Liver (tissue), 9 donors: Measurements from ENCODE around the gene AK5. TPM values are rescaled to one million over a fixed set of nuclear protein-coding genes. Genes with fewer than 3 reads are reported as not detected.

Experiments
- DNase-seq: peaks from one replicate; pipeline ENCODE4 v3.0.0-alpha.2; 2017; ENCODE audit warnings: low spot score
- H3K27ac ChIP-seq, 2 donors: one replicate each; pipeline ENCODE4 v1.7.0; 2013; ENCODE audit warnings: inconsistent platforms in 2 of 2, low read length in 2 of 2, control low read depth in 1 of 2, low read depth in 1 of 2, mild to moderate bottlenecking in 1 of 2
- H3K27me3 ChIP-seq, 4 donors: one replicate each; pipeline versions ENCODE4 v1.6.1 to v1.7.0; 2013; ENCODE audit warnings: low read length in 3 of 4, inconsistent platforms in 1 of 4, mild to moderate bottlenecking in 1 of 4, moderate library complexity in 1 of 4; ENCODE audit not compliant: control insufficient read depth in 4 of 4, insufficient read depth in 4 of 4
- H3K36me3 ChIP-seq, 4 donors: one replicate each; pipeline versions ENCODE4 v1.6.1 to v1.7.0; 2013; ENCODE audit warnings: low read length in 3 of 4, mild to moderate bottlenecking in 3 of 4, low read depth in 1 of 4, moderate library complexity in 1 of 4; ENCODE audit not compliant: control insufficient read depth in 4 of 4, insufficient read depth in 3 of 4
- H3K4me1 ChIP-seq, 4 donors: one replicate each; pipeline versions ENCODE4 v1.6.1 to v1.7.0; 2013; ENCODE audit warnings: low read length in 3 of 4, mild to moderate bottlenecking in 3 of 4, moderate library complexity in 1 of 4; ENCODE audit not compliant: control insufficient read depth in 4 of 4, insufficient read depth in 4 of 4
- H3K4me3 ChIP-seq, 3 donors: one replicate each; pipeline versions ENCODE4 v1.6.1 to v1.7.0; 2013; ENCODE audit warnings: low read length in 3 of 3, control low read depth in 1 of 3, low read depth in 1 of 3, mild to moderate bottlenecking in 1 of 3
- H3K9ac ChIP-seq, 2 donors: one replicate each; pipeline ENCODE4 v1.7.0; 2013; ENCODE audit warnings: low read length in 2 of 2, mild to moderate bottlenecking in 2 of 2, moderate library complexity in 2 of 2, control low read depth in 1 of 2, low read depth in 1 of 2
- H3K9me3 ChIP-seq, 4 donors: one replicate each; pipeline versions ENCODE4 v1.6.1 to v1.7.0; 2013; ENCODE audit warnings: low read length in 3 of 4; ENCODE audit not compliant: control insufficient read depth in 4 of 4
- CTCF ChIP-seq: fragments of 150-350 bp; IDR thresholded peaks from 2 replicates; pipeline ENCODE4 v1.5.1; 2017; ENCODE audit warnings: improper control_type of control experiment, low read depth, low read length; ENCODE audit not compliant: missing input control
- EGR1 ChIP-seq, 2 donors: IDR thresholded peaks; 2 replicates each; pipeline ENCODE4 v1.6.1; 2016 to 2018; ENCODE audit warnings: antibody characterized with exemption in 2 of 2, low read depth in 2 of 2
- FOXA1 ChIP-seq: IDR thresholded peaks from 2 replicates; pipeline ENCODE4 v1.6.1; 2016; ENCODE audit warnings: antibody characterized with exemption
- FOXA2 ChIP-seq: IDR thresholded peaks from 2 replicates; pipeline ENCODE4 v1.6.1; 2016; ENCODE audit warnings: antibody characterized with exemption
- GABPA ChIP-seq, 2 donors: IDR thresholded peaks in 1 of 2; conservative IDR thresholded peaks in 1 of 2; 2 replicates each; pipeline ENCODE4 v1.6.1; 2016; ENCODE audit warnings: antibody characterized with exemption in 2 of 2, mild to moderate bottlenecking in 1 of 2, moderate library complexity in 1 of 2
- HNF4A ChIP-seq, 2 donors: conservative IDR thresholded peaks; 2 replicates each; pipeline ENCODE4 v1.6.1; 2016; ENCODE audit warnings: antibody characterized with exemption in 2 of 2, mild to moderate bottlenecking in 2 of 2
- HNF4G ChIP-seq: IDR thresholded peaks from 2 replicates; pipeline ENCODE4 v1.6.1; 2016; ENCODE audit warnings: antibody characterized with exemption
- JUND ChIP-seq, 2 donors: IDR thresholded peaks; 2 replicates each; pipeline ENCODE4 v1.6.1; 2016; ENCODE audit warnings: antibody characterized with exemption in 2 of 2
- NR2F2 ChIP-seq: IDR thresholded peaks from 2 replicates; pipeline ENCODE4 v1.6.1; 2016; ENCODE audit warnings: antibody characterized with exemption
- RAD21 ChIP-seq, 2 donors: IDR thresholded peaks; 2 replicates each; pipeline ENCODE4 v1.6.1; 2016; ENCODE audit warnings: antibody characterized with exemption in 2 of 2, mild to moderate bottlenecking in 2 of 2
- REST ChIP-seq: IDR thresholded peaks from 2 replicates; pipeline ENCODE4 v1.6.1; 2016; ENCODE audit warnings: antibody characterized with exemption, mild to moderate bottlenecking
- RXRA ChIP-seq, 2 donors: IDR thresholded peaks; 2 replicates each; pipeline ENCODE4 v1.6.1; 2017 to 2018; ENCODE audit warnings: antibody characterized with exemption in 2 of 2, mild to moderate bottlenecking in 1 of 2
- SP1 ChIP-seq: IDR thresholded peaks from 2 replicates; pipeline ENCODE4 v1.6.1; 2018; ENCODE audit warnings: antibody characterized with exemption, mild to moderate bottlenecking
- TAF1 ChIP-seq: conservative IDR thresholded peaks from 2 replicates; pipeline ENCODE4 v1.6.1; 2016; ENCODE audit warnings: antibody characterized with exemption, mild to moderate bottlenecking
- YY1 ChIP-seq: IDR thresholded peaks from 2 replicates; pipeline ENCODE4 v1.6.1; 2016; ENCODE audit warnings: antibody characterized with exemption, mild to moderate bottlenecking
- WGBS: extraction: QIAGEN DNeasy Blood & Tissue Kit; methylation state at CpG from one replicate; pipeline ENCODE4 v1.1.7; 2013; 5-methylcytosine and 5-hydroxymethylcytosine counted together
- polyA plus RNA-seq, 2 donors: library from polyadenylated mRNA; stranded (reverse) in 1 of 2; unstranded in 1 of 2; fragments of 200-250 nt in 1 of 2; fragments of >200 nt in 1 of 2; fragmentation: Nextera tagmentation in 1 of 2; extraction: Ambion mirVana in 1 of 2; gene quantifications; one replicate each; pipeline versions ENCODE4 v1.2.1 to v1.2.3, GENCODE V29; 2013 to 2015
- total RNA-seq, 2 donors: library from RNA; depleted of rRNA; stranded (reverse); fragments of >200 nt; gene quantifications; one replicate each; pipeline ENCODE4 v1.2.3, GENCODE V29; 2014
- TF ChIP-seq, protein P1 (sequence below): IDR thresholded peaks from 2 replicates; pipeline ENCODE4 v1.6.1; 2016; ENCODE audit warnings: antibody characterized with exemption
- TF ChIP-seq, protein P2 (sequence below): IDR thresholded peaks from 2 replicates; pipeline ENCODE4 v1.6.1; 2016; ENCODE audit warnings: antibody characterized with exemption
- TF ChIP-seq, protein P3 (sequence below): IDR thresholded peaks from 2 replicates; pipeline ENCODE4 v1.6.1; 2016; ENCODE audit warnings: antibody characterized with exemption
- donor health status: healthy.
- donor health status: healthy.
- donor health status: healthy.
- donor health status: healthy.
- donor health status: healthy.

Gene AK5
- total and polyA plus RNA-seq, 4 donors, result 0.12 to 0.33 (median 0.23) TPM

DNA sequence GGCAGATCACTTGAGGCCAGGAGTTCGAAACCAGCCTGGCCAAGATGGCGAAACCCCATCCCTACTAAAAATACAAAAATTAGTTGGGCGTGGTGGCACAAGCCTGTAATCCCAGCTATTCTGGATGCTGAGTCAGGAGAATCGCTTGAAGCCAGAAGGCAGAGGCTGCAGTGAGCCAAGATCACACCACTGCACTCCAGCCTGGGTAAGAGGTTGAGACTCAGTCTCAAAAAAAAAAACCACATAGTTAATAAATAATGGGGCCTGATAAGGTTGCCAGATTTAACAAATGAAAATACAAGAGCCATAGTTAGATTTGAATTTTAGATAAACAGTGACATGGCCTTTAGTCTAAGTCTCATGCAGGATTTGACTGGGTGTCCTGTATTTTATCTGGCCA is 225.0 kb downstream of the AK5 start:
- TF ChIP-seq FOXA2 (no peak), GABPA (IDR thresholded peaks at IDR 0.05 in 1 of 2, conservative IDR thresholded peaks at IDR 0.05 in 1 of 2) (no peak), EGR1 (IDR thresholded peaks at IDR 0.05; ENCODE audit: low read depth in 2 of 2) (no peak)
- Histone ChIP-seq H3K27me3 (no peaks in the 10 kb centered on the region), H3K27ac (no peak overlapping the region), H3K9me3 (no peaks in the 10 kb centered on the region), H3K4me1 (no peaks in the 10 kb centered on the region), H3K4me3 (no peak overlapping the region), H3K36me3 (no peaks in the 10 kb centered on the region), H3K9ac (no peak overlapping the region)
- no peak for DNase-seq
- 94% methylated on average over 4 of the region's 4 CpGs for WGBS

- H3K27ac ChIP-seq, result no peak overlapping the region
- TF ChIP-seq RAD21 (IDR thresholded peaks at IDR 0.05) (no peak), NR2F2 (no peak), CTCF (no peak), FOXA1 (no peak), TAF1 (no peak), HNF4G (no peak), EGR1 (IDR thresholded peaks at IDR 0.05; ENCODE audit: low read depth in 2 of 2) (no peak), RXRA (IDR thresholded peaks at IDR 0.05) (no peak), HNF4A (conservative IDR thresholded peaks at IDR 0.05) (no peak), YY1 (no peak), FOXA2 (no peak), REST (no peak), JUND (IDR thresholded peaks at IDR 0.05) (no peak), GABPA (IDR thresholded peaks at IDR 0.05 in 1 of 2, conservative IDR thresholded peaks at IDR 0.05 in 1 of 2) (no peak), SP1 (no peak)
- TF ChIP-seq, protein P1, sequence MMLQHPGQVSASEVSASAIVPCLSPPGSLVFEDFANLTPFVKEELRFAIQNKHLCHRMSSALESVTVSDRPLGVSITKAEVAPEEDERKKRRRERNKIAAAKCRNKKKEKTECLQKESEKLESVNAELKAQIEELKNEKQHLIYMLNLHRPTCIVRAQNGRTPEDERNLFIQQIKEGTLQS, result no peak
- TF ChIP-seq, protein P2, sequence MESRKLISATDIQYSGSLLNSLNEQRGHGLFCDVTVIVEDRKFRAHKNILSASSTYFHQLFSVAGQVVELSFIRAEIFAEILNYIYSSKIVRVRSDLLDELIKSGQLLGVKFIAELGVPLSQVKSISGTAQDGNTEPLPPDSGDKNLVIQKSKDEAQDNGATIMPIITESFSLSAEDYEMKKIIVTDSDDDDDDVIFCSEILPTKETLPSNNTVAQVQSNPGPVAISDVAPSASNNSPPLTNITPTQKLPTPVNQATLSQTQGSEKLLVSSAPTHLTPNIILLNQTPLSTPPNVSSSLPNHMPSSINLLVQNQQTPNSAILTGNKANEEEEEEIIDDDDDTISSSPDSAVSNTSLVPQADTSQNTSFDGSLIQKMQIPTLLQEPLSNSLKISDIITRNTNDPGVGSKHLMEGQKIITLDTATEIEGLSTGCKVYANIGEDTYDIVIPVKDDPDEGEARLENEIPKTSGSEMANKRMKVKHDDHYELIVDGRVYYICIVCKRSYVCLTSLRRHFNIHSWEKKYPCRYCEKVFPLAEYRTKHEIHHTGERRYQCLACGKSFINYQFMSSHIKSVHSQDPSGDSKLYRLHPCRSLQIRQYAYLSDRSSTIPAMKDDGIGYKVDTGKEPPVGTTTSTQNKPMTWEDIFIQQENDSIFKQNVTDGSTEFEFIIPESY, result no peak
- TF ChIP-seq, protein P3, sequence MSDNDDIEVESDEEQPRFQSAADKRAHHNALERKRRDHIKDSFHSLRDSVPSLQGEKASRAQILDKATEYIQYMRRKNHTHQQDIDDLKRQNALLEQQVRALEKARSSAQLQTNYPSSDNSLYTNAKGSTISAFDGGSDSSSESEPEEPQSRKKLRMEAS, result no peak
- DNase-seq, result no peak
- H3K4me1 ChIP-seq, result no peaks in the 10 kb centered on the region
- H3K9ac ChIP-seq, result no peak overlapping the region
- H3K9me3 ChIP-seq, result no peaks in the 10 kb centered on the region
- no peaks in the 10 kb centered on the region for H3K27me3 ChIP-seq
- WGBS, result 71% methylated on average over 3 of the region's 3 CpGs
- H3K4me3 ChIP-seq, result no peak overlapping the region
- no peaks in the 10 kb centered on the region for H3K36me3 ChIP-seq
Observed at GRCh38 chr1:77509051-77509492, 227.3 kb downstream of the AK5 start.
